Uterus (tissue), 2 donors: ENCODE data around the gene NRXN3.

Experiments used
- CTCF ChIP-seq, 4 experiments: fragments of 200-600 bp in 2 of 4; fragments of 450-650 bp in 2 of 4; sonication (generic) in 2 of 4; IDR thresholded peaks; one replicate each; pipeline ENCODE4 v1.5.1; 2016 to 2019; ENCODE audit warnings: antibody characterized with exemption in 4 of 4, mild to moderate bottlenecking in 2 of 4, moderate library complexity in 1 of 4
- POLR2A ChIP-seq, 2 donors: fragments of 450-650 bp; IDR thresholded peaks; one replicate each; pipeline ENCODE4 v1.6.1; 2016; ENCODE audit warnings: antibody characterized with exemption in 2 of 2, mild to moderate bottlenecking in 1 of 2, moderate library complexity in 1 of 2

DNA sequence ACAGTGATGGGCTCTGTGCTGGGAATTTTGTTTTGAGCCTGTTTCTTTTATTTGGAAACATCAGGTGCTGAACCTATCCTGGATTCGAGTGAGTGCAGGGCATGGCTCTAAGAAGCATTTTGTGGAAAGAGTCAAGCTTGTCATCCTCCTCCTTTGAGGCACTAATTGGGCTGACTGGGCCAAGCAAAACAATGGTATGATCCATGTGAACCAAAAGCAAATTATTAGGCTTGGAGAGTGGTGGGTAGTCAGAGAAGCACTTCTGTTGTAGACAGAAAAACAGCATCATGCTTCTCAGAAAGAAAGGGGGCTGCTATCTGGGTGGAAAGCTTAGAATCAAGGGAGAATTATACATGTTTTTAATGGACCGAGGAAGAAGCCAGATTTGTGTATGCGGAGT lies 1559.6 kb downstream of the NRXN3 start:
- no peak for TF ChIP-seq POLR2A (IDR thresholded peaks at IDR 0.05)
- no peak for TF ChIP-seq CTCF (IDR thresholded peaks at IDR 0.05)
